Measurements from ENCODE around the gene GSK3B. TPM values are rescaled to one million over a fixed set of nuclear protein-coding genes. Genes with fewer than 3 reads are reported as not detected.

Gene GSK3B
- total RNA-seq, 1 donor from 2014 or later, result 28.1 TPM

DNA sequence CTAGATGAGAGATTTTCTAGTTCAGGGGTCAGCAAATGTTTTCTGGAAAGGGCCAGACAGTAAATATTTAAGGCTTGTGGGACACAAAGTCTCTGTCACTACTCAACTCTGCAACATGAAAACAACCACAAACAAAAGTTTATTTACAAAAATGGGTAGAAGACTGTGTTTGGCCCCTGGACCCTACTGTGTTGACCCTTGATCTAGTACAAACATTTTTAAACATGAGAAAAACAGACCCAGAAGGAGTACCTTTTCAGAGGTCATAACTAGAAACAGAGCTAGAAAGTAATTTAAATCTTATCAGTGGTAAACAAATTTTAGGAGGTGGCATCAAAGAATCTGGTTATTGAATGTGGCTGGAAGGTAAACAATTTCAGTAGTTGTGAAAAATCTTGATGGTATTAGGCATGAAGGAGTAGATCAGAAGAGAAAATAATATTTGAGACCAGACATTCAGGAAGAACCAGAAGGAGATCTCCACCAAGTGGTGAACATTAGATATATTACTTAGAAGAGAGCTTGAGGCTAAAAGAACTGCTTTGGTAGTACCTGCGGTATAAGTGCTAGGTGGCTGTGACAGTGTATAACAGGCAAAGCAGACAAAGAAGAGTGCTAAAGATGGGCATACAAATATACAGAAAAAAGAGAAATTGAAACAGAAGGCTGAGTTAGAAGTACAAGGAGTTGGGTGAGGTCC lies 210.6 kb downstream of the GSK3B start:
- no peak for DNase-seq (ENCODE audit: low read depth in 2 of 2)

- DNase-seq (ENCODE audit: low read depth in 2 of 2), result no peak
These were observed 213.3 kb downstream of the GSK3B start for GRCh38 chr3:119880966-119881365.

DNA sequence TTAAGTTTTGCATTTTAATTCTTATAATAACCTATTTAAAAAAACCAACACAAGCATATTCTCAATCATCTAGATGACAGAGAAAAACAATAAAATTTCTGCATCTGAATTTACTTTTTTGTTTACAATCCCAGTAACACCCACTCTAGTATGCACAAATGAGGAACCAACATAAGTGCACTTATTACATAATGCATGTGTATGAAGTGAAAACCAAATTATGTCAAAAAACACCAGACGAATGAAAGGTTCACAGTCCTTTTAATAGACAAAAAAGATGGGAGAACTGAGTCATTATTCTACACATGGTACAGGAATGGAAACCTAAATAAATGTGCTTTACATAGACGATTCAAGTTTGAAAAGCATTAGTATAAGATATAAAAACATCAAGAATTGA lies 220.6 kb downstream of the GSK3B start:
- no peak for DNase-seq (ENCODE audit: low read depth in 2 of 2)

DNA sequence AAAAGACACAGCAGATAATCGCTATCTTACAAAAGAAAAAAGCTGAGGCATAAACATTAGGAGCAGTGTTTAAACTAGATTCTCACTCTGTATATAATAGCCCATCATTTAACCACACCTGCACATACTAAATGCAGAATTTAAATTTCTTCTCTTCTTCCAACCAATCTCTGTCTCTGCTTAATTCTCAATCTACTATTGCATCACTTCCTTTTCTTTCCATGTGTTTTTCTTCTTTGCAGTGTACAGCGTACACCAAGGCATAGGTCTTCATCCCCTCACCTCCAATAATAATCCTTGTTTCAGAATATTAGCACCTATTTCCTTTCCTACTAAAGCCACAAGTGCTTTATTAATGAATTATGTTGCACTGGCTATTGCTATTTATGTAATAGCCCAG lies 221.5 kb downstream of the GSK3B start:
- DNase-seq (ENCODE audit: low read depth in 2 of 2), result no peak

- DNase-seq (ENCODE audit: low read depth in 2 of 2), result no peak
These were observed 222.7 kb downstream of the GSK3B start for GRCh38 chr3:119871571-119871970.

DNA sequence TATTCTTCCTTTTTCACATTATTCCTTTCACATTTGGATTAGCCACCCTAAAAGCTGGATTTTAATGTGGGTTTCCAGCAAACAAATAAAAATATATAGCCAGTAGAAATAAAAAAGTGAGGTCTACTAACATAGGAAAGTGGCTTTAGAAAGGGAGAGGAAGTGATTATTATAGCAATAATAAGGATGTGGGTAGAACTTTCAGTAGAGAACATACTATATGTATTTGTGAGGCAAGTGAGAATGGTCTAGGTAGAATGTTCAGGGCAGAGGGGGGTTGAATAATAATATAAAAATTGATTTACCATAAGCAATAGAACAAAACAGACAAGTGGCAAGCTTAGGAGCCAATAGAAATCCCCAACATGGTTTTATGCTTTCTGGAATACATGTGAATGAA lies 223.7 kb downstream of the GSK3B start:
- DNase-seq (ENCODE audit: low read depth in 2 of 2), result no peak

GRCh38 chr3:119864476-119864875 lies 229.8 kb downstream of the GSK3B start:
- DNase-seq (ENCODE audit: low read depth in 2 of 2), result no peak

- no peak for DNase-seq (ENCODE audit: low read depth in 2 of 2)
These were observed 231.6 kb downstream of the GSK3B start for GRCh38 chr3:119862616-119863015.

DNA sequence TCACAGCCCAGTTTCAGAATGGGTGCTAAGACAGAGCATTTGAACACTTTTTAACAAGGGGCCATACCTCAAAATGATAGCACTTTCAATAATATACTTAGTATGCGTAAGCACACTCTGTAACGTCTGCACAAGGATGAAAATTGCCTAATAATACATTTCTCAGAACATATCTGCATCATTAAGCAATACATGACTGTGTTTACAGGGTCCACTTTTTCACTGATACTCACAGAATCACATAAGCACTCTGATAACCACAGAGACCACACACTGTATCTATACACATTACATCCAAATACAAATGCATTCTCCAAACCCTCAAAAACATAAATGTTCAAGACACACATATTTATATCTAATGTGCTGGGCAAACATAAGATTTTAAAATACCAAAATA lies 232.6 kb downstream of the GSK3B start:
- DNase-seq (ENCODE audit: low read depth in 2 of 2), result no peak

GRCh38 chr3:119859728-119860127 lies 234.5 kb downstream of the GSK3B start:
- no peak for DNase-seq (ENCODE audit: low read depth in 2 of 2)

GRCh38 chr3:119858957-119859356 lies 235.3 kb downstream of the GSK3B start:
- no peak for DNase-seq (ENCODE audit: low read depth in 2 of 2)

DNA sequence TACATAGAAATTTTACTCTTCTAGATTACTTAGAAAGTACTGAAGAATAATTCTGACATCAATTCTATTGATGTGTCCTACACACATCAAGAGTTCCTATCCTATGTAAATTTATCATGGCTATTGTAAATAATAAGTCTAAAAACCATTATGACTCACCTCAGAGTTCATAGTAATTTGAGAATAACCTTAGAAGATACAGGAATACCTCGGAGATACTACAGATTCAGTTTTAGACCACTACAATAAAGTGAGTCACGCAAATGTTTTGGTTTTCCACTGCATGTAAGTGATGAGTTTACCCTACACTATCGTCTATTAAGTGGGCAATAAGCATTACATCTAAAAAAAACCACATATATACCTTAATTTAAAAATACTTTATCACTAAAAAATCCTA lies 237.6 kb downstream of the GSK3B start:
- DNase-seq (ENCODE audit: low read depth in 2 of 2), result no peak

DNA sequence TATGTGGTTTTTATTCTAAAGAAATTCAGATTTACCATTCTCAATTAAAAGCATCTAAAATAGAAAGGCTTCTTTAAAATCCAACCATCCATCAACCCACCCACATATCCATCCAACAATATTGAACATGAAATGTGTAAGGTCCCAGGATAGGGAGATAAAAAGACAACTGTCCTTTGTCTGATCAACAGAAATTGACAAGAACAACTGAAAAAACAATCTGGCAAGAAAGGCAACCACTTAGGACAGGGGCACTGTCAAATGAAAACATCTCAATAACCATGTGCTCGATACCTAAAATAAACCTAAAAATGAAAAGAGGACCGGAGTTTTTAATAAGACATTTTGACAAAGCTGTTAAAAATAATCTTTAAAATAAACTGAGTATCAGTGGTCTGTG lies 245.1 kb downstream of the GSK3B start:
- DNase-seq (ENCODE audit: low read depth in 2 of 2), result no peak

DNA sequence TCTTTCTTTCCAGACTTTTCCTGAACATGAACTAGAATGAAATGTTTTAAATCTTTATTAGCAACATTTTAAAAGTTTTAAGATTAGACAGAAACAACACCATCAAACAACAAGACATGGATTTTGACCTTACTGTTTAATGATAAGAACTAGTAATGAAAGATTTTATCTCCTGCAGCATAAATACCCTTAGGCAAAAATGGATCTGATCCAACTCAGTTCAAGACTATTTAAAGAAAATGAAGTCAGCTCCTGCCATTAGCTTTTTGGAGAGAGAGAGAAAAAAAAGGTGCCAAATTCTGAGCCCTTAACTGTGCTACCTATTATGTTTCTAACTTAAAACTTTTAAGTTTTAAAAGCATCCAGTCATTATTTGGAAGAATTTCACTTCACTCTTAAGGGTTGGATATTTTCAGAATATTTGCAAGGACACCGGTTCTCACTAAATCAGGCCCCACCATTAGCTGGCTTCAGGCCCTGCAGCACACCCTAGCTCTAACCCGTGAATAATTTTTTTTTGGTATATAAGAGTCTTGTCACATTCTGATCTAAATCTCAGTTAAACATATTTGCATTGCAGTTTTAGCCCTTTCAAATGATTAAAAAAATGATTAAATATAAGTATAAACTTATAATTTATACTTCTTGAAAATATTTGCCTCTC lies 252.3 kb downstream of the GSK3B start:
- DNase-seq (ENCODE audit: low read depth in 2 of 2), result no peak

DNA sequence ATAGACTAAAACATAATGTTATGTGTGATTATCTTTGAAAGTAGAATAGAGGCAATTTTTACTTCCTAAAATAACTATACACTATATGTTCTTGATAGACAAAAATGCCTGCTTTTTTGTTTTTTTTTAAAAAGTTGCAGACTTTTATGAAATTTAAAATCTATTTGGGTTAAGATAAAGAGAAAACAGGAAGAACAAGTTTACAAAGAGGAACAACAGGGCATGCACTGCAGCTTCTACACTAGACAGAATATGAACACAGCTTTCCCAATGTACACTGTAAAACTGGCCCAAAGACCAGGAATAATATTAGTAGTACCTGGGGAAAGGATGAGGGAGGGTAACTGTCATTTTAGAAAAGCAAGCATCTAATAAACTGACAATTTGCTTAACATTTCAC lies 258.7 kb downstream of the GSK3B start:
- no peak for DNase-seq (ENCODE audit: low read depth in 2 of 2)

- no peak for DNase-seq (ENCODE audit: low read depth in 2 of 2)
These were observed 259.4 kb downstream of the GSK3B start for GRCh38 chr3:119834754-119835370.

DNA sequence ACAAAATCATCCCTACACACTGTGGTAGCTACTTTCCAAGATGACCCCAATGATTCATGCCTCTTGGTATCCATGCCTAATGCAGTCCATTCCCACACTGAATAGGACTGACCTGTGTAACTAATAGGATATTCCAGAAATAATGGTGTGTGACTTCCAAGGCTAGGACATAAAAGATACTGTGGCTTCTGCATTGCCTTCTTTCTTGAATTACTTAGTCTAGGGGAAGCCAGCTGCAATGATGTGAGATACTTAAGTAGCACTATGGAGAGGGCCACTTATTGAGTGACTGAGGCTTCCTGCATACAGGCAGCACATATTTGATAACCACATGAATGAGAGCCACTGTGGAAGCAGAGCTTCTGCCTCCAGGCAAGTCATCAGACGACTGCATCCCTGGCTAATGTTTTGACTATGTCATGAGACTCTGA lies 262.3 kb downstream of the GSK3B start:
- no peak for DNase-seq (ENCODE audit: low read depth in 2 of 2)

- DNase-seq (ENCODE audit: low read depth in 2 of 2), result peak in 1 of 2 donors; percentile 18
These were observed 263.2 kb downstream of the GSK3B start for GRCh38 chr3:119831022-119831421.

- DNase-seq (ENCODE audit: low read depth in 2 of 2), result no peak
These were observed 264.8 kb downstream of the GSK3B start for GRCh38 chr3:119829420-119829819.

- DNase-seq (ENCODE audit: low read depth in 2 of 2), result no peak
These were observed 267.3 kb downstream of the GSK3B start for GRCh38 chr3:119826711-119827608.

DNA sequence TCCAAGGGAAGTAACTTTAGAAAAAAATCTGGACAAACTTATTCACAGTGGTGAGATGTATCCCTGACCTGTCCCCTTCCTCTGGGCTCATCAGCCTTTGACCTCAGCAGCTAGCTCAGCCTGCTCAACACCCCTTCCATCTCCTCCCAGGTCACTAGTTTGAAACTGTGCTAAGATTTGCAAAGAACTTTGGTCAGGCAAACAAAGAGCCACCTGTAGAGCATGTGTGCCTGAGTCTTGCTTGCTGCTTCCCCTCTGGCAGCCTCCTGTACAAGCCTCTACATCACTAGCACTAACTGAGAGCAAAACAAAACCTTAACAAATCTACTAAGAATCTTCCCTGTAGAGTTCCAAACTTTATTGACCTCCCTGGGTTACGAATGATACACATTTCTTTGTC lies 268.4 kb downstream of the GSK3B start:
- no peak for DNase-seq (ENCODE audit: low read depth in 2 of 2)

- DNase-seq (ENCODE audit: low read depth in 2 of 2), result no peak
These were observed 274.4 kb downstream of the GSK3B start for GRCh38 chr3:119819806-119820205.
